Thyroid gland (tissue), 4 donors: ENCODE measurements around the gene THAP7. TPM values are rescaled to one million over a fixed set of nuclear protein-coding genes. Genes with fewer than 3 reads are reported as not detected.
"Not testable (repeated sequence)": the region's sequence is repeated elsewhere in the genome, so short reads cannot be mapped to it uniquely, and the experiment has no call there.

Experiments used
- DNase-seq, 2 donors: peaks; one replicate each; pipeline ENCODE4 v3.0.0-alpha.2; 2019
- H3K27ac ChIP-seq, 3 donors: fragments of 200-600 bp; sonication (generic); 1 replicate in 2 of 3; 2 replicates in 1 of 3; pipeline ENCODE4 v1.5.1; 2016 to 2019; ENCODE audit warnings: mild to moderate bottlenecking in 1 of 3, moderate library complexity in 1 of 3
- H3K27me3 ChIP-seq: fragments of 200-600 bp; sonication (generic); one replicate; pipeline ENCODE4 v1.5.1; 2019
- H3K36me3 ChIP-seq, 2 donors: fragments of 200-600 bp; sonication (generic); one replicate each; pipeline ENCODE4 v1.5.1; 2016 to 2019
- H3K4me1 ChIP-seq, 2 donors: fragments of 200-600 bp; sonication (generic); one replicate each; pipeline ENCODE4 v1.5.1; 2017 to 2019
- H3K4me3 ChIP-seq, 3 donors: fragments of 200-600 bp; sonication (generic); replicated peaks in 1 of 3; 1 replicate in 2 of 3; 2 replicates in 1 of 3; pipeline ENCODE4 v1.5.1; 2016; ENCODE audit warnings: mild to moderate bottlenecking in 1 of 3
- H3K9me3 ChIP-seq: fragments of 200-600 bp; sonication (generic); one replicate; pipeline ENCODE4 v1.5.1; 2017
- POLR2A ChIP-seq, 2 donors: fragments of 450-650 bp; IDR thresholded peaks; one replicate each; pipeline ENCODE4 v1.6.1; 2017; ENCODE audit warnings: antibody characterized with exemption in 2 of 2, mild to moderate bottlenecking in 2 of 2, moderate library complexity in 1 of 2
- WGBS, 2 donors: methylation state at CpG; one replicate each; pipeline ENCODE4 v1.1.5; 2017; 5-methylcytosine and 5-hydroxymethylcytosine counted together
- intact Hi-C: fragments of 100-400 bp; cut with DNase I; formaldehyde crosslinking; loops from one replicate; pipeline ENCODE4 v1.15.1; 2023
- total RNA-seq, 4 donors: library from RNA; depleted of rRNA; stranded (reverse); fragments of >200 nt; gene quantifications; one replicate each; pipeline ENCODE4 v1.2.3, GENCODE V29; 2016
- TF ChIP-seq, protein P1 (sequence below), 6 experiments: fragments of 200-600 bp in 3 of 6; fragments of 450-650 bp in 3 of 6; sonication (generic) in 3 of 6; IDR thresholded peaks; one replicate each; pipeline ENCODE4 v1.5.1; 2016 to 2019; ENCODE audit warnings: antibody characterized with exemption in 6 of 6, mild to moderate bottlenecking in 2 of 6, inconsistent platforms in 1 of 6, moderate library complexity in 1 of 6

THAP7 gene, protein sequence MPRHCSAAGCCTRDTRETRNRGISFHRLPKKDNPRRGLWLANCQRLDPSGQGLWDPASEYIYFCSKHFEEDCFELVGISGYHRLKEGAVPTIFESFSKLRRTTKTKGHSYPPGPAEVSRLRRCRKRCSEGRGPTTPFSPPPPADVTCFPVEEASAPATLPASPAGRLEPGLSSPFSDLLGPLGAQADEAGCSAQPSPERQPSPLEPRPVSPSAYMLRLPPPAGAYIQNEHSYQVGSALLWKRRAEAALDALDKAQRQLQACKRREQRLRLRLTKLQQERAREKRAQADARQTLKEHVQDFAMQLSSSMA
- 10 to 100 TPM; 51.0 to 75.0 (median 58.9) TPM for total RNA-seq

DNA sequence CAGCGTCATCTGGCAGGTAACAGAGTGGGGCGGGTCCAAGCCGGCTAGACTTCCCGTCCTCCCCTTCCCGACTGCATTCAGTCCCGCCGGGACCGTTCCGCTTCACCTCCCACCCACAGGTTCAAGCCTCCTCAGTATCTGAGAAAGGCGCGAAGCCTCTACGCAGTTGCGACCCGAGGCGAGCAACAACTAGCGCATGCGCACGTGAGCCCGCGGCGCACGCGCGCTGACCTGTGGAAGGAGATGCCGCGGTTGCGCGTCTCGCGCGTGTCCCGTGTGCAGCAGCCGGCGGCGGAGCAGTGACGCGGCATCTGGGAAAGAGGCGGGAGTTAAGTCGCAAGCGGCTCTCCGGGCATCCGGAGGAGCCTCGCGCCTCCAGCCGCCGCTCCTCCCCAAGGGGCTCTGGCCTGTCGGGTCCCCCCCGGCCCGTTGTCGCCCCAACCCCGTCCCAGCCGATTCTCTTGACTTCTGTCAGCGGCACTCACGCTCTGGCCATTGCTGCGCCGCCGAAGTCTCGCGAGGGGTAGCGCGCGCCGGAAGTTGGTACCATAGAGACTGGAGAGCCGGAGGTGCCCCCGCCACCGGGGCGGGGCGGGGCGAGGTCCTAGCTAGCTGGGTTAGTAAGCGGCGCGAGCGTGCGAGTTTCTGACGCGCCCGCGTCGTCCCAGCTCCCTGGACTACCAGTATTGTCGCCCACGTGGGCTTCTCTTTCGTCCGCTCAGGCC lies at the start of gene THAP7:
THAP7 (minus strand) TSS at position 518 of the 725 bp plus-strand sequence; CDS start at position 311, 207 bp downstream.
- H3K27ac ChIP-seq, result peak within 1 kb of the TSS; percentile 88 to 99 (median 98)
- WGBS, 2 donors, result 0 to 1% methylated on average over 22 to 32 of the region's 83 CpGs
- no peaks in the 10 kb centered on the region for H3K27me3 ChIP-seq
- peaks cover 18 to 29% of the 10 kb centered on the region in 2 donors for H3K4me1 ChIP-seq
- TF ChIP-seq, protein P1, sequence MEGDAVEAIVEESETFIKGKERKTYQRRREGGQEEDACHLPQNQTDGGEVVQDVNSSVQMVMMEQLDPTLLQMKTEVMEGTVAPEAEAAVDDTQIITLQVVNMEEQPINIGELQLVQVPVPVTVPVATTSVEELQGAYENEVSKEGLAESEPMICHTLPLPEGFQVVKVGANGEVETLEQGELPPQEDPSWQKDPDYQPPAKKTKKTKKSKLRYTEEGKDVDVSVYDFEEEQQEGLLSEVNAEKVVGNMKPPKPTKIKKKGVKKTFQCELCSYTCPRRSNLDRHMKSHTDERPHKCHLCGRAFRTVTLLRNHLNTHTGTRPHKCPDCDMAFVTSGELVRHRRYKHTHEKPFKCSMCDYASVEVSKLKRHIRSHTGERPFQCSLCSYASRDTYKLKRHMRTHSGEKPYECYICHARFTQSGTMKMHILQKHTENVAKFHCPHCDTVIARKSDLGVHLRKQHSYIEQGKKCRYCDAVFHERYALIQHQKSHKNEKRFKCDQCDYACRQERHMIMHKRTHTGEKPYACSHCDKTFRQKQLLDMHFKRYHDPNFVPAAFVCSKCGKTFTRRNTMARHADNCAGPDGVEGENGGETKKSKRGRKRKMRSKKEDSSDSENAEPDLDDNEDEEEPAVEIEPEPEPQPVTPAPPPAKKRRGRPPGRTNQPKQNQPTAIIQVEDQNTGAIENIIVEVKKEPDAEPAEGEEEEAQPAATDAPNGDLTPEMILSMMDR (IDR thresholded peaks at IDR 0.05), result no peak
- peak in 1 of 2 donors; percentile 83 for TF ChIP-seq POLR2A (IDR thresholded peaks at IDR 0.05)
- H3K9me3 ChIP-seq, result no peaks in the 10 kb centered on the region
- H3K36me3 ChIP-seq, result peaks cover 4 to 11% of the 10 kb centered on the region in 2 donors
- DNase-seq, result peak; percentile 97 to 98
- peak within 1 kb of the TSS; percentile 47 to 87 (median 62) for H3K4me3 ChIP-seq
- intact Hi-C loops, result no loop called here

DNA sequence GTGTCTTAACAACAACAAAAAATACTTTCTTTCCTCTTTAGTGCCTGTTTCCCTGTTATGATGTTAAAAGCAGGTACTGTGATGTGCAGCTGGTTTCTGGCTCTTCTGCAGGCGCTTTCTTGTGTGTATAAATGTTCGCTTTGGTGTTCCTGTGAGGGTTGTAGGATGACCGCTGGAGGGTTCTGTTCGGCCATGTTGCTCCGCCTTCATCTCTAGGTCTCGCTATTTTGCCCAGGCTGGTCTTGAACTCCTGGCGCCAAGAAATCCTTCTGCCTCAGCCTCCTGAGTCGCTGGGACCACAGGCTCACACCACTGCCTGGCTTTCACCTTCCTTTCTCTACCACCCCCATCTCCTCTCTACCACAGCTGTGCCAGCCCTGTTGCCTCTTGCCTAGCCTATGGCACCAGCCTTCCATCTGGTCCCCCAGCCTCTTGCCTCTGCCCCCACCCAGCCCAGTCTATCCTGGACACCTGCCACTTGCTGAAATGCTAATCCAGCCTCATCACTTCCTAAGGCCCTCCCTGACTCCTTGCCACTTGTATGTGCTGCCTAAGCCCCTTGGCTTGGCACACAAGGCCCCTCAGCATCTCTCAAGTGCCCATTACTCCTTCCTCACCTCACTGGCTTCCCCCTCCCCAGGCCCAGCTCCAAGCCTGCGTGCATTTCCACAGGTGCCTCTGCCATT lies 49.4 kb upstream of the THAP7 start:
- no peaks in the 10 kb centered on the region for H3K36me3 ChIP-seq
- WGBS, 2 donors, result 84 to 87% methylated on average over 9 of the region's 9 CpGs
- H3K27me3 ChIP-seq, result no peaks in the 10 kb centered on the region
- intact Hi-C loops, result no loop called here
- TF ChIP-seq, protein P1 (IDR thresholded peaks at IDR 0.05), result no peak
- H3K27ac ChIP-seq, result no peak overlapping the region
- H3K9me3 ChIP-seq, result no peaks in the 10 kb centered on the region
- no peak for DNase-seq
- H3K4me1 ChIP-seq, result no peaks in the 10 kb centered on the region
- no peak overlapping the region for H3K4me3 ChIP-seq

DNA sequence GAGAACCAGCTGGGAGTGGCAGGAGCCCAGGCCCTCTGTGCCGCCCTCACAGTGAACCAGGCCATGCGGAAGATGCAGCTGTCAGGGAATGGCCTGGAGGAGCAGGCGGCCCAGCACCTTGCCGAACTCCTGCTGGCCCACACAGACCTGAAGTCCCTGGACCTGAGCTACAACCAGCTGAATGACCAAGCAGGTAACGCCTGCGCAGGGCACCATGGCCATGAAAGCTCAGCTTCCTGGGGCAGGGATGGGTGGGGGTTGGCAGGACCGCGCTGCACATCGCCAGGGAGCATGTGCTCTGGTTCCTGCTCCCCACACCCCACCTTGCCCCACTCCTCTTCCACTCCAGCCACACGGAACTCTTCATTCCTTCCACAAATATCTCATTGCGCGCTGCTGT lies 47.0 kb upstream of the THAP7 start:
- intact Hi-C loops, H3K4me3 ChIP-seq, H3K27ac ChIP-seq, H3K27me3 ChIP-seq, DNase-seq, H3K36me3 ChIP-seq, H3K9me3 ChIP-seq: not testable (repeated sequence)
- H3K4me1 ChIP-seq, result peaks cover 7 to 12% of the 10 kb centered on the region in 2 donors
- WGBS, 2 donors, result 100% methylated on average over 2 of the region's 12 CpGs; no CpG with 5 or more reads in 1 of the 2 donors

DNA sequence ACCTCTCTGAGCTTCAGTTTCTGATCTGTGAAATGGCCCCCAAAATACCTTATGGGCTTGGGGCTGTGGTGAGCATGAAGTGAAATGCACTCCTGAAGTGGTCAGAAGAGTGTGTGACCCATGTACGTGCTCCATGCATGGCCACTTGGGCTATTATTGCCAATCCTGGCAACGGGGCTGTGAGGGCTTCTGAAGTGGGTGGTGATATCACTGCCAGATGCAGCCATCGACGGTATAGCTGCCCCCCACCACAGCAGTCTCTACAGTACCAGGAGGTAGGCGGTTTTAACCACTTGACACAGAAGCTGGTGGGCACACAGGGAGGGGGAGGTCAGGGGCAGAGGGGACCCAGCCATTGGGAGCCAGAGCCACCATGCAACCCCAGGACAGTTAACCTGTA lies 46.5 kb upstream of the THAP7 start:
- intact Hi-C loops, result not testable (repeated sequence)

DNA sequence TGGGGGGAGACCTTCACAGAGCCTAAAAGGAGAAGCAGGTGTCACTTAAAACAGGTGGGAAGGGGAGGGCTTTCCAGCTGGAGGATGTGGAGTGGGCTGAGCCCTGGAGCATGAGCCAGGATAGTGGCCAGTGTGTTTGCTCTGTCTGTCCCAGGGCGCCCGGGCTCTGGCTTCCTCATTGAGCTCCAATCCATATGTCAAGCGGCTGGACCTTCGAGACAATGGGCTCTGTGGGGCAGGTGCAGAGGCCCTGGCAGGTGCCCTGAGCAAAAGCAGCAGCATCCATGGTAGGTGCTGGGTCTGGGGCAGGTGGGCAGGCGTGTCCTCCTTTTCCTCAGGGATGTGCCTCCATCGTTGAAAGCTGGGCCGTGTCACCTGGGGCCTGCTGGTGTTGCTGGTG lies 45.8 kb upstream of the THAP7 start:
- Histone ChIP-seq H3K4me3 (no peak overlapping the region), H3K9me3 (no peaks in the 10 kb centered on the region), H3K27ac (no peak overlapping the region), H3K27me3 (no peaks in the 10 kb centered on the region), H3K4me1 (peaks cover 7 to 12% of the 10 kb centered on the region in 2 donors), H3K36me3 (no peaks in the 10 kb centered on the region)
- TF ChIP-seq, protein P1 (IDR thresholded peaks at IDR 0.05), result no peak
- no peak for TF ChIP-seq POLR2A (IDR thresholded peaks at IDR 0.05)
- intact Hi-C loops, result no loop called here
- WGBS, 2 donors, result 79 to 88% methylated on average over 7 of the region's 7 CpGs
- DNase-seq, result no peak

More for the DNA sequence above, 46.5 kb upstream of the THAP7 start:
- not testable (repeated sequence) for H3K27me3 ChIP-seq, H3K36me3 ChIP-seq, DNase-seq, H3K4me3 ChIP-seq, H3K27ac ChIP-seq, H3K9me3 ChIP-seq
- WGBS, 2 donors, result 68 to 75% methylated on average over 1 to 5 of the region's 5 CpGs
- H3K4me1 ChIP-seq, result peaks cover 7 to 12% of the 10 kb centered on the region in 2 donors
